DND-41 (cell line): ENCODE measurements around the gene ALG6.

ENCODE experiments used
- ATAC-seq: fragments of 200-7000 bp; cut with Tn5 transposase; 3 replicates; pipeline ENCODE4 v1.9.1; 2021; ENCODE audit warnings: low read depth; ENCODE audit not compliant: insufficient read depth
- DNase-seq: peaks from one replicate; pipeline ENCODE4 v3.0.0-alpha.2; 2020
- H2AFZ ChIP-seq: 2 replicates; pipeline ENCODE4 v1.6.0; 2012; ENCODE audit warnings: low read depth, low read length
- H3K27ac ChIP-seq: 2 replicates; pipeline ENCODE4 v1.5.1; 2012; ENCODE audit warnings: low read length, inconsistent platforms
- H3K27me3 ChIP-seq: fragments of 200-600 bp; sonication (generic); 2 replicates; pipeline ENCODE4 v1.6.0; 2012; ENCODE audit warnings: low read length, mild to moderate bottlenecking, inconsistent platforms; ENCODE audit not compliant: insufficient read depth, poor library complexity
- H3K36me3 ChIP-seq: 2 replicates; pipeline ENCODE4 v1.5.1; 2012; ENCODE audit warnings: low read length, inconsistent platforms; ENCODE audit not compliant: insufficient read depth
- H3K4me1 ChIP-seq: 2 replicates; pipeline ENCODE4 v1.5.1; 2012; ENCODE audit warnings: mild to moderate bottlenecking, low read length; ENCODE audit not compliant: insufficient read depth
- H3K4me2 ChIP-seq: 2 replicates; pipeline ENCODE4 v1.6.0; 2012; ENCODE audit warnings: mild to moderate bottlenecking, moderate library complexity, low read length, inconsistent platforms; ENCODE audit not compliant: insufficient read depth
- H3K4me3 ChIP-seq, 2 experiments: fragments of 200-600 bp in 1 of 2; shearing (Covaris generic) in 1 of 2; 2 replicates each; pipeline ENCODE4 v1.5.1; 2012 to 2016; ENCODE audit warnings: inconsistent platforms in 2 of 2, low read length in 2 of 2, mild to moderate bottlenecking in 2 of 2, low read depth in 1 of 2, moderate library complexity in 1 of 2
- H3K79me2 ChIP-seq: 2 replicates; pipeline ENCODE4 v1.6.0; 2012; ENCODE audit warnings: low read length, inconsistent platforms; ENCODE audit not compliant: insufficient read depth
- H3K9ac ChIP-seq: 2 replicates; pipeline ENCODE4 v1.6.0; 2012; ENCODE audit warnings: low read depth, mild to moderate bottlenecking, inconsistent platforms, low read length, moderate library complexity
- H3K9me3 ChIP-seq: 2 replicates; pipeline ENCODE4 v1.5.1; 2012; ENCODE audit warnings: low read length, moderate library complexity, mild to moderate bottlenecking, inconsistent platforms; ENCODE audit not compliant: insufficient read depth, severe bottlenecking
- H4K20me1 ChIP-seq: 2 replicates; pipeline ENCODE4 v1.6.0; 2012; ENCODE audit warnings: low read length; ENCODE audit not compliant: insufficient read depth
- EZH2 ChIP-seq: IDR thresholded peaks from 3 replicates; pipeline ENCODE4 v1.6.1; 2012; ENCODE audit warnings: borderline replicate concordance, low read depth, mild to moderate bottlenecking, moderate library complexity, low read length, inconsistent platforms; ENCODE audit not compliant: severe bottlenecking
- TF ChIP-seq, protein P1 (sequence below): IDR thresholded peaks from 2 replicates; pipeline ENCODE4 v1.5.1; 2012; ENCODE audit warnings: borderline replicate concordance, low read length, moderate library complexity, mild to moderate bottlenecking; ENCODE audit not compliant: poor library complexity, severe bottlenecking; ENCODE audit errors: extremely low read depth

ALG6 gene

DNA sequence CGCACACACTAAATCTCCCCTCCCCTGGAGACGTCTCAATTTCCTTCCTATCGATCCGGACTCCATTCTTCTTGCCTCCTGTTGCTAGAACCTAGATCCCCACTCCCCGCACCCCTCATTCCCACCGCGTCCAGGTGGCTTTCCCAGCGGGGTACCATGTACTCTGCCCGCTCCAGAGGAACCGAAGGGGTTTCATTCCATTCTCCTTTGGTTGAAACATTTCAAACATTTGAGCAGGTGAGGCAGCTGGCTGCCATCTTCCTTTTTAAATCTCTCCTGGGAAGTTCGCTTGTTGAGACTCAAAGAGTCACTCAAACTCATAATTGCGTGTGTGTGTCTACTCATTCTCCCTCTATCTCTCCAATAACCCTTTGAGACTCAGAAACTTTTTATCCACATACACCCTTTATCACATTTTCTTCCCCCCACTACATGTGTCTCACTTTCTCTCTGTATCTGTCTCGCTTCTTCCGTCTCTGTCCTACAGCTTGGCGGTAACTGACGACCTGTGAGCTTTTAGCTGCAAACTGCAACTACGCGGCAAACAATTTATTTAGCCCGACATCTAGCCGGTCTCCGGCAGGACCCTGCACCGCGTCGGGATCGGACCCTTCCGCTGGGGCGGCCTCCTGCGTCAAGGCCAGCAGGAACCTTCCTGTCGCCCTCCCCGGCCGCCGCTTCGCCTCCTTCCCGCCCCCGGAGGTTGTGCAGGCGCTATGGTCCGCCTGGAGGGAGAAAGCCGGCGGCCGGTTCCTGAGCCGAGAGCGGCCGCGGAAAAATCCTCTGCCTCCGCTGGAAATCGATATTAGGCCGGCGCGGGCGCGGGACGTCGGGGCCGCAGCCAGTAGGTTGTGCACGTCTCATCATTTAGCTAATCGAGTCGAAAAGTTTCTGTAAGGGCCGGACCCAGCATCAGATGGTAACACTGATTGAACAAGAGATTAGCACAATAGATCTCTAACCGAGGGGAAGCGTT lies 48.1 kb upstream of the ALG6 start:
- no peaks in the 10 kb centered on the region for H4K20me1 ChIP-seq
- no peaks in the 10 kb centered on the region for H3K4me1 ChIP-seq
- H3K27ac ChIP-seq: no peak overlapping the region
- DNase-seq (no peak), ATAC-seq (no peak)
- TF ChIP-seq, protein P1, sequence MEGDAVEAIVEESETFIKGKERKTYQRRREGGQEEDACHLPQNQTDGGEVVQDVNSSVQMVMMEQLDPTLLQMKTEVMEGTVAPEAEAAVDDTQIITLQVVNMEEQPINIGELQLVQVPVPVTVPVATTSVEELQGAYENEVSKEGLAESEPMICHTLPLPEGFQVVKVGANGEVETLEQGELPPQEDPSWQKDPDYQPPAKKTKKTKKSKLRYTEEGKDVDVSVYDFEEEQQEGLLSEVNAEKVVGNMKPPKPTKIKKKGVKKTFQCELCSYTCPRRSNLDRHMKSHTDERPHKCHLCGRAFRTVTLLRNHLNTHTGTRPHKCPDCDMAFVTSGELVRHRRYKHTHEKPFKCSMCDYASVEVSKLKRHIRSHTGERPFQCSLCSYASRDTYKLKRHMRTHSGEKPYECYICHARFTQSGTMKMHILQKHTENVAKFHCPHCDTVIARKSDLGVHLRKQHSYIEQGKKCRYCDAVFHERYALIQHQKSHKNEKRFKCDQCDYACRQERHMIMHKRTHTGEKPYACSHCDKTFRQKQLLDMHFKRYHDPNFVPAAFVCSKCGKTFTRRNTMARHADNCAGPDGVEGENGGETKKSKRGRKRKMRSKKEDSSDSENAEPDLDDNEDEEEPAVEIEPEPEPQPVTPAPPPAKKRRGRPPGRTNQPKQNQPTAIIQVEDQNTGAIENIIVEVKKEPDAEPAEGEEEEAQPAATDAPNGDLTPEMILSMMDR: no peak
- TF ChIP-seq EZH2: no peak
- no peaks in the 10 kb centered on the region for H3K27me3 ChIP-seq
- H3K4me3 ChIP-seq: no peak overlapping the region
- no peak overlapping the region for H3K9ac ChIP-seq
- no peaks in the 10 kb centered on the region for H3K36me3 ChIP-seq
- H2AFZ ChIP-seq: no peak overlapping the region
- no peaks in the 10 kb centered on the region for H3K79me2 ChIP-seq
- peaks cover 2% of the 10 kb centered on the region for H3K9me3 ChIP-seq
- H3K4me2 ChIP-seq: no peak overlapping the region

DNA sequence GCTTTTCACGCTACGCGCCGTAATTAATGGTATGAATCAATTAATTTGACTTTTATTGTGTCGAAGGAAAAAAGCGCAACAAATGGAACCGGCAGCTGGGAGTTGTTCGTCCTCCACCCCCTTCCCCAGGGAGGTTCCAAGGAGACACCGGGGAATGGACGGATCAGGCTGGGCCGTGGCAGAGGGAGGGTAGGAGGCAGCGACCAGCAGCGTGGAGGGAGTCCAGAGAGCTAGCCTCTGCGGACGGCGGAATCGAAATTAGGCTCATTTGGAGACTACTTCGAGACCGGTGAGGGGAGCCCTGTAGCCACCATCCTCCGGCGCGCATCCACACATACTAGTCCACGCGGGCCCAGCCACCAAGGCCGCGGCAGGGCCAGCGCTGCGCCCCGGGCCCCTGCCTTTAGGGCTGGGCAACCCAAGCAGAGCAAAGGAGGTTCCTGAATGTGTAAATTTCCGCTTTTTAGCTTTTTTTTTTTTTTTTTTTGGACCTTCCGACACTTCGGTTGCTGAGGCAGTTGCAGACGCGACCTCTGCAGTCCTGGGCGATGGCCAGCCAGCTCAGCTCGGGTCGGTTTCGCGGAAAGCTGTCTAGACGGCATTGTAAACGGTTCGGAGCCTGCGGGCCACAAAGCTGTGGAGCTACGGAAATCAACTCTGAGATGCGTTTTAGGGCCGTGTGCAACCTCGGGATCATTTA lies 47.3 kb upstream of the ALG6 start:
- peaks cover 2% of the 10 kb centered on the region for H3K9me3 ChIP-seq
- TF ChIP-seq, protein P1: no peak
- TF ChIP-seq EZH2: no peak
- H4K20me1 ChIP-seq: no peaks in the 10 kb centered on the region
- no peak overlapping the region for H3K9ac ChIP-seq
- no peak overlapping the region for H3K27ac ChIP-seq
- no peaks in the 10 kb centered on the region for H3K4me1 ChIP-seq
- ATAC-seq (no peak), DNase-seq (no peak)
- H3K4me2 ChIP-seq: no peak overlapping the region
- no peak overlapping the region for H2AFZ ChIP-seq
- no peak overlapping the region for H3K4me3 ChIP-seq
- H3K36me3 ChIP-seq: no peaks in the 10 kb centered on the region
- H3K79me2 ChIP-seq: no peaks in the 10 kb centered on the region
- no peaks in the 10 kb centered on the region for H3K27me3 ChIP-seq

DNA sequence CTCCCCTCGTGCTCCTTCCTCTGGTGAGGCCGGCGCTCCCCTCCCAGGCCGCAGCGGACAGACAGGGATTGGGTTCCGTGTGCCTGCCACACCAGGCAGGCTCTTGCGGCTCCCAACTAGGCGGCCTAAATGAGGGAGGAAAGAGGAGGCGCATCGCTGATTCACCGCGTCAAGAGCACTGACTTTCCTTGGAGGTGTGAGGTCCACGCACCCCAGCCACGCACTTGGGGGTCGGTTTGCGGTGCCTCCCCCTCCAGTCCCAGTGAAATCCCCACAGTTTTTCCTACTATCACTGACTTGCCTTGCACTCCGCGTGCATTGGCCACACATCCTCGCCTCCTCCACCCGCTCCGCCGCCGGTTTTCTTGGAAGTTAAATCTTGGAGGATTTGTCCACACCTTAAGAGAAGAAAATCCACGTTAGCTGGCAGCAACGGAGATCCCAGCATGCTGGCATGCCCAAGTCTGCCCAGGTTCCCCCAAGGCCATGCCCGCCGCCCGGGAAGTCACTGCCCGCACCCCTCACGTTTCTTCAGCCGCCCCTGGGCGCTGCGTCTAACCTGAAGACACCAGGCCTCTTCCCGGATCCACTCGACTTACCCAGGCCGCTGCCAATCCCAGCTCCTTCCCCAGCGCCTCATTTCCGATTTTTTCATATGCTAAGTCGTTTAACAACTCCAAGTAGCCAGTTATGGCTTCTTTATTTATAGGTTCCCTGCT lies 46.2 kb upstream of the ALG6 start:
- no peaks in the 10 kb centered on the region for H3K4me1 ChIP-seq
- H2AFZ ChIP-seq: no peak overlapping the region
- H3K4me2 ChIP-seq: no peak overlapping the region
- H3K27ac ChIP-seq: no peak overlapping the region
- ATAC-seq (no peak), DNase-seq (no peak)
- no peak overlapping the region for H3K9ac ChIP-seq
- H3K36me3 ChIP-seq: no peaks in the 10 kb centered on the region
- H4K20me1 ChIP-seq: no peaks in the 10 kb centered on the region
- no peaks in the 10 kb centered on the region for H3K79me2 ChIP-seq
- peaks cover 2% of the 10 kb centered on the region for H3K9me3 ChIP-seq
- no peak overlapping the region for H3K4me3 ChIP-seq
- H3K27me3 ChIP-seq: no peaks in the 10 kb centered on the region
- TF ChIP-seq EZH2: no peak
- TF ChIP-seq, protein P1: no peak
